Brain pericyte (primary cell): ENCODE measurements around the gene DPYSL4.

Experiments used
- DNase-seq: peaks from one replicate; pipeline ENCODE4 v3.0.0-alpha.2; 2012; ENCODE audit warnings: low read depth, low spot score

Gene DPYSL4

DNA sequence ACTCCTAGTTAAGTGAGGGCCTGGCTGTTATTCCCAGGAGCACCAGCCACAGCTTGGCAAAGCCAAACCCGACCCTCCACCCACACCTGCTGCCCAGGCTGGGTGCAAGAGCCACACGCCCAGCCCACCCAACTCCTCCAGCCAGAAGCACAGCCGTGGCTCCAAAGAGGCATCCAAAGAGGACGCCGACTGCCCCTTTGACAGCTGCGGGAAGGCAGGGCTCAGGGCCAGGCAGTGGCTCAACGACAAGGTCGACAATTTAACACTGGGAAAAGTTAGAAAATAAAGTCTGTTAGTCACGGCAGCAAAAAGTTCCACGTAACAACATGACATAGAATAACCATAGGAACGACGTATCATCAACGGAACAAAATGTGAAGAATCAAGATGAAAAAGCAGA lies 54.3 kb downstream of the DPYSL4 start:
- no peak for DNase-seq

DNA sequence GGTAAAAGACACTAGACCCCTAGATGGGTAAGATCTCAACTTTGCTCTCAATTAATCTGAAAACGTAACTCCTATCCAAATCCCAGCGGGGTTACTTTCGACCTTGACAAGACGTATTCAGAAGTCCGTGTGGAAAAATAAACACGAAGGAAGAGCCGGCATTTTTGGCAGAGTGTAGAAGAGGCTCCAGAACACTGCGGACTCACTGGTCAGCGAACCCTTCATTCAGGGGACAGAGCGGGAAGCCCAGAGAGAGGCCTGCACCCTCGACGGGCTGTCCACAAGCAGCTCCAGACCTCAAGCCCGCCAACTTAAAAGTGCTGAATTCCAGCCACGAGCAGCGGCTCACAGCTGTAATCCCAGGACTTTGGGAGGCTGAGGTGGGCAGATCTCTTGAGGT lies 54.7 kb downstream of the DPYSL4 start:
- no peak for DNase-seq

DNA sequence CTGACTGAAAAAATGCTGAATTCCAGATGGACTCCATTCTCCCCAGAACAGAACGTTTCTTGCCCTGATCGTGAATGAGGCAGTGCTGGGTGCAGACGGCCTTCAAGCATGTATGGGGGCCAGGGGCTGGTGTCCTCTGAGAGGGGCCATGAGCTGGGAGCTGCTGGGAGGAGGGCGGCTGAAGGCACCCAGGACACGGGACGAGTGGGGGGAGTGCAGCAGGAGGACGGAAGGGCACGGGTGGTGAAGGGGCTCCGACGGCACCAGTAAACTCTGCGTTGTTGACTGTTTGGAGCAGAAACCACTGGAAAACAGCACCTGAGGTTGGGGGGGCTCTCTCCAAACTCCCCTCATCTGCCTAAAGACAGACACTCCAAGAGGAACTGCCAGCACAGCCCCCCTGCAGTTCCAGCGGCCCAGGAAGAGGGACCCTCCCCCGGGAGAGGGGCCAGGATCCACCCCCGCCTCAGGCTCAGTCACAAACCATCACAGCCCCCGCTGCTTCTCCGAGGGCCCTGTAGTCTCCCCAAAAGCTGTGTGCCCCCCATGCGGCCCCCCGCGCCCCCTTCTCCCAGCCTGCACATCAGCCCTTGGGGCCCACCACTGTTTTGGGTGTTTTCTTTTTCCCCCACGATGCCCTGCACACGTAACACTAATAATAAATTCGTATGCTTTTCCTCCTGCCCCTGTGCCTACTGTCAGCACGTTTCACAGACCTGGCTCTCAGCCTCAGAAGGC lies 55.5 kb downstream of the DPYSL4 start:
- DNase-seq = no peak

DNA sequence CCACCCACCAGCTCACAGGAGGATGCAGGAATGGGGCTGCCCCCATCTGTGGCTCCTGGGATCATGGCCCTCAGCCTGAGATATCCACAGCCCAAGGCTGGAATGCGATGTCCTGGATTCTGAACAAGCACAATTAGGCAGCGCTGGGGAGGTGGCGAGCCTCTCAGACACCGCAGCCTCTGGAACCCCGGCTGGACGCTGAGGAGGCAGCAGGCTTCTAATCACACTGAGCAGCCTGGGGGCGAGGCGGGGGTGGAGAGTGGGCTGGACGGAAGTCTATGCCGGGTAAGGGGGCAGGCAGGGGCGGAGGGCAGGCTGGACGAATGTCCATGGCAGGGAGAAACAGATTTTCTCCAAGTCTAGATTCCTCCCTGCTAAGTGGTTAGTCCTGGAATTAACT lies 56.4 kb downstream of the DPYSL4 start:
- no peak for DNase-seq

DNA sequence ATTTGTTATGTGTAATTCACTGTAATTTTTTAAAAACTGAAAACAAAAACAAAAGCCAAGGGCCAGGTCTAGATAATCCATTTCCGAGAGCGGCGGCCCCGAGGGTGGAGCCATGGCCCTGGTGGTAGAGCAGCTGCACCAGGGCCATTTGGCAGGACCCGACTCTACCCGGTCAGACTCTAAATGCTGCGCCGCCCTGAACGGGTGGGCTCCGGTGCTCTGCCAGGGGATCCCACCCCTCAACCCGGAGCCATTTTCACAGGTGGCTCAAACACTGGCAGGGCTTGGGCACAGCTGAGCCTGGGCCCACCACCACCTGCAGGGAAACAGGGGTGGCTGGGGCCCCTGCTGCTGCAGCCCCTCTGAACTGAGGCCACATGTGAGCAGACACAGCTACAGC lies 56.9 kb downstream of the DPYSL4 start:
- no peak for DNase-seq

DNA sequence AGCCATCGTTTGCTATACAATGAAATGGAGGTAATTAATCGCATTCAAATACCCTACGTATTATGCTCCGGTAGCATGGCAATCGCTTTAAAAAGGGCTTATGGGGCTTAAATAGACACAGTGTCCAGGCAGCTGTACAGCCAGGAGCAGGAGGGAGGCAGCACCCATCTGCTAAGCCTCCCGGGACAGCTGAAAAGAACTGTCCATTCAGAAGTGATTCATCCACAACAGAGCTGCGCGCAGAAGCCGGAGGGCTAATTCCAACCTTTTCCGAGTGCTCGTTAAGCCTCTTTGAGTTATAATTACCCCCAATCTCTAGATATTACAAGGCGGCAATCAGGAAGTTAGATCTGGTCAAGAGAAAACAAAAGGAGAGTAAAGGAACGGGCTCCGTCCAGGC lies 58.3 kb downstream of the DPYSL4 start:
- DNase-seq = no peak

DNA sequence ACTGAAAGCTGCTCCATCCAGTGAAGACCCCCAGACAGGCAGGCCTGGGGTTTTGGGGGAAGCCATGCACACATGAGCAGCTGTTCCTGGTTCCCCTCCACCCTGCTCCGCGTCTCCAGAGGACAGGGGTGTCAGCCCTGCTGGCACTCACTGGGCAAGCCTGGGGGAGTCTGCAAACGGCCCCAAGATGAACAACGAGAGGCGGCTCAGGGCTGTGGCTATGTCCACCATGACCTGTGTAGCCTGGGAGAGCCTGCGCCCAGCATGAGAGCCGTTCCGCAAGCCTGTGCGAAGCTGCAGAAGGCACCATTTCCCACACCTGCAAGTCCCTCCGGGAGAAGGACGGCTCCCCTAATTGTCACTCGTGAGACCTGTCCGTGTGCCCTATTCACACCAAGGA lies 59.5 kb downstream of the DPYSL4 start:
- DNase-seq = no peak

DNA sequence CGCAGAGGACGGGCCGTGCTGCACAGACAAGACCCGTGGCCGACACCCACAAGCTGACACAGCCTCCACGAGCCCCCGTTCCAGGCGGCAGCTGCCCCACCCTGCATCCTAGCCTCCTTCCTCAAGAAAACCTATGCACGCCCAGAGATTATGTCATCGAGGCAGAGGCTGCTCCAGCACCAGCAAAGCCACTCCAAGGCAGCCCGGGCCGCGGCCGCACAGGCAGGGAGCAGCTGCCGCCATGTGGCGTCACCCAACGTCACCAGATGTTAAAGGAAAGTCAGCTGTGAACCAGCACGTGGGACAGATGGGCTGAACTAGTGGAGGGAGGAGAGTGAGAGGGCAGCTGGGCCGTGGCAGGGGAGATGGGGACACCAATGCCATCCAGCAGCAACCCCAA lies 61.2 kb downstream of the DPYSL4 start:
- no peak for DNase-seq

DNA sequence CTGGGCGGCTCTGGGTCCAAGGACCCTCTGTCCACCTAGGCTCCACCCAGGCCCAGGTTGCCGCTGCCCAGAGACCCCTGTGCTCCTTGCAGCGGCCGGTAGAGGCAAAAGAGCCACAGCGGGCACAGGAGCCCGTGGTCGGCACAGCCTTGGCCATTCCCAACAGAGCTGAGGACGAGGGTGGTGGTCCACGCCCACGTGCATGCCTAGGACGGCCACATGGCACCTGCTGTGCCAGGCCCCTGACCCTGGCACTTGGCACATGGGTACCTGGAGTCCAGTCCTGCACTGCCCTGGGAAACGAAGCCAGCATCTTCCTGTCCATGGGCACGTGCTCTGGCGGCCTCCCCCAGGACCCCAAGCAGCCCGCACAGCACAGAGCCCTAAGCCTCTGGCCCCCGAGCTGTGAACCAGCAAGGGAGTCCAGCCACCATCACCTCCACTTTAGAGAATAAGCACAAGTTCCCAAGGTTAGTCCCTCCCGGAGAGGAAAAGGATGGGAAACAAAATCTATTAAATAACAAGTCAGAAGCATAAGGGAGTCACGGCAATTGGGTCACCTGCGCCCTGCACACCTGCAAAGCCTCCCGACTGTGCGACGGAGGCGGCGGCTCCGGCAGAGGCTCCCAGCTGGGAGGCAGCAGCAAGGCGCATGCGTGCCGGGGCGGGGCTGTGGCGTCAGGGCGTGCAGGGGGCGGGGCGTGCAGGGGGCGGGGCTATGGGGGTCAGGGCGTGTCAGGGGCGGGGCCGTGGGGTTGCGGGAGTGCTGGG lies 61.9 kb downstream of the DPYSL4 start:
- DNase-seq = no peak

DNA sequence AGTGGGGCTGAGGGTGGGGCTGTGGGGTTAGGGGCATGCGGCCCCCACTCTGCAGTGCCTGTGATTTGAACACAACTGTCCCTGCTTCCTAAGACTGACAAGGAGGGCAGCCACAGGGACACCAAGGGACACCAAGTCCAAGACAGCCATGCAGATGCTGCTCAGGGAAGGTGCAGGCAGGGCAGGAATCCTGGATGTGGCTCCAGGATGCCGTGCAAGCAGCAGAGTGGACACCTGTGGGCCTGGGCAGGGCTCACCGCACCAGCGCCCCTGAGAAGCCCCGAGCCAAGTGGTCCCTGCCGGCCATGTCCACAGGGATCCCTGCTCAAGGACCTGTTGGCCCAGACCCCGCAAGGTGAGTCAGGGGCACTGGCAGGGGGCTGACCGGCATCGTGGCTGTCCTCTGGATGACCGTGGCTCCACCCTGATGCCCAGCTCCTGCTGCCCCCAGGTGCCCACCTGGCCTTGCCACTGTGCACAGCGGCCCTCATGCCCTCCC lies 62.5 kb downstream of the DPYSL4 start:
- no peak for DNase-seq

DNA sequence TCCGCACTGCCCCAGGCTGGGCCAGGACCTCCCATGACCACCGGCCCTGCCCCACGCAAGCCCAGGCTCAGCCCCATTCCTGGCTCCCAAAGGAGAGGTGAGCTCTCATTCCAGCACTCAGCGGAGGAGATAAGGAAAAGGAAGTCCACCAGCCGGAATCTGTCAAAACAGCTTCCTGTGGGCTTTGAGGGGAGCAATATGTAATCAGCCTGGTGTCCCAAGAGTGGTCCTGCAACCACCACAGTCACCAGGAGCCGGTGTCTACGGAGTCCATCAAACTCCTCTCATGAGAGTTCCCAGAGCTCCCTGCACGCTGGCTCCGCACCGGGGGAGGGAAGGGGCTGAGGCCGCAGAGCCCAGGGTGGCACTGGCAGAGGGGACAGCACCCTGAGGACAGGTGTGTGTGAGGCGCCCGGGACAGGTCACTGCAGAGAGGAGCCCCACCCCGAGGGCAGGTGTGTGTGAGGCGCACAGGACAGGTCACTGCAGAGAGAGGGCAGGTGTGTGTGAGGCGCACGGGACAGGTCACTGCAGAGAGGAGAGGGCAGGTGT lies 63.2 kb downstream of the DPYSL4 start:
- DNase-seq = no peak

DNA sequence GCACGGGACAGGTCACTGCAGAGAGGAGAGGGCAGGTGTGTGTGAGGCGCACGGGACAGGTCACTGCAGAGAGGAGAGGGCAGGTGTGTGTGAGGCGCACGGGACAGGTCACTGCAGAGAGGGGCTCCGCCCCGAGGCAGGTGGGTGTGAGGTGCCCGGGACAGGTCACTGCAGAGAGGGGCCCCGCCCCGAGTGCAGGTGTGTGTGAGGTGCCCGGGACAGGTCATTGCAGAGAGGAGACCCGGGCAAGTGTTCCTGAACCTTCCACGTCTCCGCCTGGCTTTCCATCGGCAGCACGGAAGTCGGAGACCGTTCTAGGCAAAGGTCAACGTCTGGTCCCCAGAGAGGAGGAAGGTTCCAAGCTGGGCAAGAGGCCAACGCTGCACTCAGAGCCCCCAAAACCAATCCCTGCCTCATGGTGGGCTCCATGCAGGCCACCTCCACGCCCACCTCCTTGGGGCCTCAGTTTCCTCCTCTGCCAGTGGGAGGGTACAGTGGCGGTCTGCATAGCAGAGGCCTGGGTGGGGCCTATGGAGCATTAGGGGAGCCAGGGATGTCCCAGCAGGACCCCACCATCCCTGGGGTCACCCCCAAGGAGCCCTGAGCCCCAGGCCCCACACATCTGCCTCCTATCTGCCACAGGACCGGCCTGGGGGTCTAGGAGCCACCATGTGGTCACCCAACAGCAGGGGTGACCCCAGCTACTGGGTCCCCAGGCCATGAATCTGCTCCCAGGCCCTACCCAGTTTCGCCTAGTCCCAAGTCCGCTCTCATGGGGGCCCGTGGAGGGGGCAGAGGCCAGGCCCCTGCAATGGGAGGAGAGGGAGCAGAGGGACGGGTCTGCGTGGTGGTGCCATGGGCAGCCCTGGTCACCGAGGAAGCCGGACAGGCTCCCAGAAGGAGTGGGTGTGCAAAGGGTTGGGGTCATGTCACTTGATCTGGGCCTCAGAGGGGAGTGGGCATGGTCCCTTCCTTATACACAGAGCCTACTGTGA lies 64.0 kb downstream of the DPYSL4 start:
- no peak for DNase-seq

DNA sequence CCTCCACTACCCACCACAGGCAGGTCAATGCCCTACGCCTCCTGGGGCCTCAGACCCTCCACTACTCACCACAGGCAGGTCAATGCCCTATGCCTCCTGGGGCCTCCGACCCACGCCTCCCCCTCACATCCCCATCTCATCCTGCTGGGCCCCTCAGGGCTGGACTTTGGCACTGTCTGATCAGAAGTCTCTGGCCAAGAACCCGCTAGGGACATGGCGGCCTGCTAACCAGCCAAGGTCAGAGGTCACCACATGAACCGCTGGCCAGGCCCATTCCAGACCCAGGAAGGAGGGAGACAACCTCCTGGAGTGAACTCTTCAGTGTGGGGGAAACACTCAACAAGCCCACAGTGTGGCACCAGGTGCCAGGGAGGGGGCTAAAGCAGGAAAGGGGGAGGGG lies 65.2 kb downstream of the DPYSL4 start:
- no peak for DNase-seq

DNA sequence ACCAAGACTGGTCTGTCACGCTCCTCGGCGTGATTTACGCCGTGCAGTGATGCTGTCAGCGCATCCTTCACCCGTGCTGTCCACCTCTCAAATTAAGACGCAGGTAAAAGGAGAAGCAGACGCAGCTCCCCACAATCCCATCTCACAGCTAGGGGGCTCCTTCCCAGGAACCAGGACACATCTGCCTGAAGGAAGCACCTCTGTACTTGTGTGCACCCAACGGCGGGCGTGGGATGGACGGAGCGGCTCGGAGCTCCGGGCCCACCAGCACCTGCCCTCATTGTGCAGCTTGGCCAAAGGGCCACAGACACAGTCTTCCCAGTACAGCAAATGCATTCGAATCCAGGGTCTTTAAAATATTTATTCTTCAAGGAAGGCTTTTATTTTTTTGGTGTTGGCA lies 65.7 kb downstream of the DPYSL4 start:
- no peak for DNase-seq

DNA sequence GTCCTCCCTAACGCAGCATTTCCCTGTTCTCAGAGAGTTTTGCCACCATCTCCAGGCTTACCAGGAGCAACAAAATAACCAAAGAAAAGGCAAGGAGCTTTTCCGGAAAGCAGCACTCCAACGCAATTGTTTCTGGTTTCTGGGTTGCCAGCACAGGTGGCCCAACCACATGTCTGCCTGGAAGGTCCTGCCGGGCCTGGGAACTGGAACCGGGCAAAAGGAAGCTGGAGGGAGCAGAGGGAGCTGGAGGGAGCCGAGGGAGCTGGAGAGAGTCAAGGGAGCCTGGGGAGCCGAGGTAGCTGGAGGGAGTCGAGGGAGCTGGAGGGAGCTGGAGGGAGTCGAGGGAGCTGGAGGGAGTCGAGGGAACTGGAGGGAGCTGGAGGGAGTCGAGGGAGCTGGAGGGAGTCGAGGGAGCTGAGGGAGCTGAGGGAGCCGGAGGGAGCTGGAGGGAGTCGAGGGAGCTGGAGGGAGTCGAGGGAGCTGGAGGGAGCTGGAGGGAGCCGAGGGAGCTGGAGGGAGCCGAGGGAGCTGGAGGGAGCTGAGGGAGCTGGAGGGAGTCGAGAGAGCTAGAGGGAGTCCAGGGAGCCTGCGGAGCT lies 66.4 kb downstream of the DPYSL4 start:
- DNase-seq = no peak

DNA sequence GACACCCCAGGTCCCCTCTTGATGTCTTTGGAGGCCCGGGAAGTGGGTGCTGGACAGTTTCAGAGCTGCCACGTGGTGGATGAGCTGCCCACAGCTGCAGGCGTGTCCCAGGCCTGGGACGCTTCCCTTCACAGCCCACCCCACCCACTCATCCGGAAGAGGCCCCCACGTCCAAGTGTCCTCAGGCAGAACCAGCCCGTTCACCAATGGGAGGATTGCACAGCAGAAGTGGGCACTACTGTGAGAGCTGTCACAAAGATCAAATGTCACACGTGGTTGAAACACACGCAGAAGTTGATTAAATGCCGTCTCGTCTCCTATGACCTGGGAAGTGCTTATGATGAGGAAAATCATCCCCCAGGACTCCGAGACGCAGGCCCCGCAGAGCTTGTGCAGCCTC lies 68.1 kb downstream of the DPYSL4 start:
- DNase-seq = no peak
